Fibroblast of skin of left quadriceps (primary cell): ENCODE data around the gene SEPSECS.

Source experiments
- DNase-seq, 2 experiments: peaks; one replicate each; pipeline ENCODE4 v3.0.0-alpha.2; 2013; ENCODE audit warnings: low read depth in 2 of 2

SEPSECS gene

GRCh38 chr4:25110527-25111329 is 49.5 kb downstream of the SEPSECS start:
- no peak for DNase-seq

- DNase-seq = no peak
Observed at GRCh38 chr4:25109511-25109910, 50.7 kb downstream of the SEPSECS start.

DNA sequence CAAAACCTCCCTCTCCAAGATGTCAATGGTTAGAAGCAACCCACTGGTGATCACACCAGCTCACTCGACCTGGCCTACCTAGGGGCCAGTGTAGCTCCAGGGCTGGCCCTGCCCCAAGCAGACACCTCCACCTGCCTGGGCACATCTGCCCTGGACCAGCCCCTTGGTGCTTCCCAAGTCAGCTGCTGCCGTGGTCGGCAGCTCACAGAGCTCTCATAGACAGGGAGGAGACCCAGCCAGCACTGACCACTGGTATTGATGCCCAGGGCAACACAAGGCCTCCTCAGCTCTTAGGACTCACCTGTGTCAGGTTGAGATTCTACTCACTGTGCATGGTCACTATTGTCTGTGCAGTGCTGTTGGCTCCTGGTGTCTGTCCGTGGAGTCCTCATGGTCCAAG is 51.7 kb downstream of the SEPSECS start:
- no peak for DNase-seq

DNA sequence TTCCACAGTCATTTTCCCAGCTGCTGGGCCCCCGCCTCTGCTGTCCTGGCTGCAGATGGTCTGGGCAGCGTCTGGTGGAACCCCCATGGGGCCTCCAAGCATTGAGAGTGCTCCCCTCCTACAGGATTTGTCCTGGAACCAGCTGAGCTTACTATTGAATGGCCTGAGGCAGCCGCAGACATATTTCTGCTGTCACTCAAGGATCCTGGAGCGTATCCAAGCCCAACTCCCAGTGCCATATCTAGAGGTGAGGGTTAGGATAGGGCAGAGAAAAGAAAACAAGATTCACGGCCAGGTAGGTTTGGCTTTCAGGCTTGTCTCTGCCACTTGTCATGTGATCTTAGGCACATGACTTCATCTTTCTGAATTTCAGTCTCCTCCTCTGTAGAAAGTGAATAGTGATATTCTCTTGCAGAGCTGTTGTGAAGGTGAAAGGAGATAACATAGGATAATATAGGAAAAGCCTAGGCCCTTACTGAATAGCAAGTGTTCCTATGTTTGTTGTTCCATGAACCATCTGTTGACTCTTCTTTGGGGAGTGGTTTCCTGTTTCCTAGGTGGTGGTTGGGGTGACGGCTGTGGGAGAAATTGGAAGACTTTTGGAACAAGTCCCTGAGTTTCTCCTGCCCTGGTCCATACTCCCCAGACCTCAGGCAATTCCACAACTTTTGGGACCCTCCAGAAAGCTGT is 52.3 kb downstream of the SEPSECS start:
- no peak for DNase-seq

- DNase-seq = no peak
Observed at GRCh38 chr4:25106363-25107151, 53.7 kb downstream of the SEPSECS start.

DNA sequence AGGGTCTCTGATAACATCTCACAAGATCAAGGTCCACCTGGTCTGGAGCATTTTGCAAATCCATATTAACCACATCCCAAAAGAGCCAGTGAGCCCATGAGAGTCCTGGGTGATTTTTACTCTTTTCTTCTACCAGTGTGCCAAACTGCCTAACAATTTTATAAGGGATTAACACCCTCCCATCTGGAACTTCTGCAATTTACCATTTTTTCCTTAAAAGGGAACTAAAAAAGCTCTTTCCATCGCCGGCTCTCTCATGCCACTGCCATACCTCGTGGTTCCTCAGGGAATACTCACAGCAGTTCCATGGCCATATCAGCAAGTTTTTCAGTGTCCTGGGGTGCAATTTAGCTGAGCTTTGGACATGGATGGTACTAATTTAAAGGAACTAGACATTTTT is 55.7 kb downstream of the SEPSECS start:
- DNase-seq = no peak

DNA sequence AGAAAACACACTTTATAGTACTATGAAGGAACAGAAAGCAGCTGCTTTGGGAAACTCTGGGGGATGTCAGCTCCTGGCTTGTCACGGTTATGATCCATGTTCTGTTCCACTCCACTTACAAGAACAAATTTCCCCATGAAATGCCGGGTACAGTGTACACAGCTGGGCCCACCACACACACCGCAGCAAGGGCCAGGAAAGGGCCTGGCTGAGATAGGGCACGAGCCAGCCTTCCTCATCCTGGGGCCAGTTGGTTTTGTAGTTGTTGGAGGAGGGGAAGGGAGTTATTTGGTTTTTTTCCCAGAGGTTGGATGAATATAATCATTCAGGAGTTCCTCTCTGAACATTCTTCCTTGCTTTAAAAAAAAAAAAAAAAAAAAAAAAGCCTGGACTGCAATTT is 56.8 kb downstream of the SEPSECS start:
- DNase-seq = no peak

DNA sequence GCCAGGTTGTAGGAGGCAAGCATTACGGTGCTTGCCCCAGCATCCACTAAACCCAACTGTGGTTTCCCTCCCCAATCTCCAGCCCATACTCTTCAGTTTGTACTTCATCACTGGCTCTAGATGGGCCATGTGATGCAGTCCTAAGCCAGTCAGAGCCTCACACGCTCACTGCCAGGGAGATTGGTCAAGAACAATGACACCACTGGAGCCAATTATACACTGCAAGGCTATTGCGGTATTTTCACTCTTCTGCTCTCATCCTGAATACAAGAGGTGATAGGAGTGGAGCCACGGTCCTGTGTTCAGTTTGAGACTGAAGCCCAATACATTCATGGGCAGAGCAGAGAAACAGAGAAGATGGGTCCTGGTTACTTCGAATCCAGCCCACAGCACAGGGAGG is 58.4 kb downstream of the SEPSECS start:
- DNase-seq = no peak

DNA sequence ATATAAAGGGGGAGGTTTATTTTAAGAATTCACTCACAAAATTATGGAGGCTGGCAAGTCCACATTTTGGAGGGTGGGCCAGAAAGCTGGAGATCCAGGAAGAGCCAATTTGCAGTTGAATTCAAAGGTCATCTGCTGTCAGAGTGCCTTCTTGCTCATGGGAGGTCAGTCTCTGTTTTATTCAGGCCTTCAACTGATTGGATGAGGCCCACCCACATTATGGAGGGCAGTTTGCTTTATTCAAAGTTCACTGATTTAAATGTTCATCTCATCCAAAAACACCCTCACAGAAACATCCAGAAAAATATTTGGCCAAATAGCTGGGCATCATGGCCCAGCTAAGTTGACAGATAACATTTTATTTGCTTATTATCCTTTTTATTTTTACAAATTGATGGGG is 59.5 kb downstream of the SEPSECS start:
- no peak for DNase-seq

GRCh38 chr4:25100021-25100555 is 60.2 kb downstream of the SEPSECS start:
- DNase-seq = no peak

GRCh38 chr4:25098964-25099891 is 61.0 kb downstream of the SEPSECS start:
- DNase-seq = peak; percentile 18 to 24

DNA sequence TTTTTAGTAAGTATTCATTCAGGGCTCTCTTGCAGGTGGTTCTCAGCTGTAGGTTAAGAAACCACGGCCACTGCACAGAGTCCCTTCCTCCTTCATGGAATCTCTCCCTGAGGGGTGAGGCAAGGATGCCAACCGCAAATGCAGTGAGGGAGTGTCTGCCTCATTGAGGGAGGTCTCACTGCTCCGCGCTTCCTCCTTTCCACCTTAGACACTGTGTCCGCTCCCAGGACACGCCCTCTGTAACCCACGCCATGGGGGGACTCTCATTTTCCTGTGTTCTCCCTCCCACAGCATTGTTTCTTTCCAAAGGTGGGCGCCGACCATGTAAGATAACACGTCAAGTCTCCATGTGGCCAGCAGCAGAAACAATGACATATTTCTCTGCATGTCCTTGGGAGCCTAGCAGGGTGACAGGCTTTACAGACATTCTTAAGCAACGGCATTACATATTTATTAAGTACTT is 63.2 kb downstream of the SEPSECS start:
- no peak for DNase-seq

GRCh38 chr4:25096251-25096980 is 63.8 kb downstream of the SEPSECS start:
- DNase-seq = no peak

- no peak for DNase-seq
Observed at GRCh38 chr4:25095837-25096236, 64.4 kb downstream of the SEPSECS start.

DNA sequence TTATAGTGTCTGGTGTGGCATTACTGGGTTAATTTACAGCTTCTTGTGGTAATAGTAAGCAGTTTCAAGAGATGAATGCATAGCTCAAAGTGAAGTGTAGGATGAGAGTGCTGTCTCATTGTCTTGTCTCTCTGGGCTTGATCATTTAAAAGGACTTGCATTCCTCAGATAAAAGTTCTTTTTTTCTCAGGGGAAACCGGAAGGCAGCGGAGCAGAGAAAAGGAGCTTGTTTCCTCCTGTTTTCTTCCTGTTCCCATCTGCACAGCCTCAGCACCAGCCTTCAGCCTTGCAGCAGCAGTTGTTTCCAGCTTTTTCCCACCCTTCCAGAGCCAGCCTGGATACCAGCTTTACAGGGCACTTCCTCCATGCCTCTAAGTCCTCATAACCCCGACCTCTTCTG is 68.1 kb downstream of the SEPSECS start:
- DNase-seq = no peak

GRCh38 chr4:25090516-25090915 is 69.7 kb downstream of the SEPSECS start:
- DNase-seq = peak; percentile 8 to 27

DNA sequence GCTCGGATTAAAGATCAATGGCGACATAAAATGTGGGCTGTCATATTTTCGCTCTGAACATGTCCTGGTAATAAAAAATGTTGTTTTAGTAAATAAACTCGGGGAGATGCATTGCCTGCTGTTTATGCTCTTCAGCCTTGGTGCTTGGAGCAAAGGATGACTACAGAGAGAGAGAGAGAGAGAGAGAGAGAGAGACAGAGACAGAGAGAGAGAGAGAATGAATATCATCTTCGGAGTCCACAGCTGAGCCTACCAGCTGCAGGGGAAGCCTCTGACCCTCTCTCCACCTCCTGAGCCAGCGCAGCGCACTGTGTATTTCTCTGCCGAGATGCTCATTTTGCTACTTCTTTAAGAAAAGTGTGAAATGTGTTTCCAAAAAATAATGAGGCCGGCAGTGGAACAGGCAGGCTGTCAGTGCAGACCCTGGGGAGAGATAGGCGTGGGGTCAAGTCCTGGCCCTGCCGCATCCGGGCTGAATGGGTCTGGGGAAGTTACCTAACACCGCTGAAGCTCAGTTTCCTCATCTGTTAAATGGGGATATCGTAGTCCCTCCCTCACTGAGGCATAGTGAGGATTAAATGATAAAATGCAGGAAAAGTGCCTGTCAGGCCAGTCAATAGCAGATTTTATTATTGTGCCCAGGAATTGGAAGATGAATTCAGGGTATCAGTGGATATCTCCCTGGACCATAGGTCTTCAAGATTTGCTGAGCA is 71.0 kb downstream of the SEPSECS start:
- no peak for DNase-seq

DNA sequence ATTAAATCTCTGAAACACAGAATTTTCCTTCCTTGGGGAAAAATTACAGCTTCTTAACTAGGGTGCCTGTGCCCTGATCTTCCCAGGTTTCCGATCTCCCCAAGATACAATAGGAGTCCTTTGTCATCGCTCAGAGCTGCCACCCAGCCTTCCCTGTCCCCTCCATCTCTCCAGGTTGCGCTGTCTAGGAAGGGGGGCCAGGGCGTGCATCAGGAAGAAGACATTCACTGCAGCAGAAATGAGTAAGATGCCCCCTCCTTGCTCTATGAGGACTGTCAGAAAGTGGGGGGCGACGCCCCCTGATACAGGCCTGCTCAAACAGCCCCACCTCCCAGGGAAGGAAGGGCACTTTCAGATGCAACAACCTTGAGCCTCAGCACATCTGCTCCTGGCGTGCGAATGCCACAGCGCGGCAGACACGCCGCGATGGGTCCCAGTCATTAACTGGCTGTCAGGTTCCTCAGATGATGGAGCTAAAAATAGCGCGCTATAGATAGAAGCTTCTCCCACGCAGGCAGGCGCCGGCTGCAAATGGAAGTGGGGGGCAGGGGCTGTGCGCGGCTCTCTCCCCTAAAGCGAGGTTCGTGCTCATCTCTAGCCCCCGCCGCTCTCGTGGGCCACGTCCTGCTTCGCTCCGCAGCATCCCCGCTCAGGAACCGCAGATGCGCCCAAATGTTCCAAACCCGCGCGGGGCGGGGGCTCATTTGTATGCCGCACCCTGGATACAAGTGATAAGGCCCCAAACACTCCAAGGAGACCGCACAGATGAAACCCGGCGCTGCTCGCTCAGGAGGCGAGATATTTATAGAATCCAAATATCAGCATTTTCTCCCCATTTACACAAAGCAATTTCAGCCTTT is 71.9 kb downstream of the SEPSECS start:
- peak; percentile 7 to 21 for DNase-seq

DNA sequence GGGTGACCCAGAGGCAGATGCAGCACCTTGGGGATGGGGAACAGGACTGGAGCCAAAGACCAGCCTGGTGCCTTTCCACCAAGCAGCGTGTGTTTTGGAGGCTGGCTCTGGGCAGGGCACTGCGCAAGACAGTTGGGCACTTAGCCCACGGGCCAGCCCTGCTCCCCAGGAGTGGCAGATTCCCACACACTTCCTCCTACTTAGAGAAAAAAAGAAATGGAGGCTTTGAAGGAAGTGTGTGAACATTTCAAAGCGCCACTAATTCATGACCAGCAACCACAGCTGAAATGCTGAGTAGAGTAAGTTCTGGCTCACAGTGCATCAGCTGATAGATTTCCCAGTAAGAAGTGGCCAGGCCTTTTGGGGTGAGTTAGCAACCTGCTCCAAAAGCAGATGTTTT is 74.6 kb downstream of the SEPSECS start:
- no peak for DNase-seq
